Activated T-cell treated with anti-CD3 and anti-CD28 coated beads for 1 hour (primary cell): ENCODE data around the gene RASGEF1B.
"Not testable (repeated sequence)": the region's sequence is repeated elsewhere in the genome, so short reads cannot be mapped to it uniquely, and the experiment has no call there.

Experiments used
- DNase-seq: peaks from one replicate; pipeline ENCODE4 v3.0.0-alpha.2; 2020; ENCODE audit warnings: low read depth

Gene RASGEF1B

GRCh38 chr4:81429607-81430006, 42.1 kb downstream of the RASGEF1B start:
- no peak for DNase-seq

- DNase-seq = no peak
These were observed 42.7 kb downstream of the RASGEF1B start for GRCh38 chr4:81429031-81429430.

- no peak for DNase-seq
These were observed 43.7 kb downstream of the RASGEF1B start for GRCh38 chr4:81428002-81428401.

- DNase-seq = no peak
These were observed 44.3 kb downstream of the RASGEF1B start for GRCh38 chr4:81427344-81427821.

GRCh38 chr4:81426770-81427289, 44.9 kb downstream of the RASGEF1B start:
- DNase-seq = no peak

- DNase-seq = no peak
These were observed 46.6 kb downstream of the RASGEF1B start for GRCh38 chr4:81424816-81425755.

GRCh38 chr4:81424336-81424735, 47.4 kb downstream of the RASGEF1B start:
- no peak for DNase-seq

GRCh38 chr4:81422595-81422994, 49.1 kb downstream of the RASGEF1B start:
- DNase-seq = no peak

- DNase-seq = no peak
These were observed 50.1 kb downstream of the RASGEF1B start for GRCh38 chr4:81421346-81422218.

GRCh38 chr4:81418572-81418971, 53.1 kb downstream of the RASGEF1B start:
- no peak for DNase-seq

- DNase-seq = no peak
These were observed 58.7 kb downstream of the RASGEF1B start for GRCh38 chr4:81412946-81413495.

- no peak for DNase-seq
These were observed 61.0 kb downstream of the RASGEF1B start for GRCh38 chr4:81410680-81411079.

GRCh38 chr4:81409836-81410235, 61.9 kb downstream of the RASGEF1B start:
- no peak for DNase-seq

GRCh38 chr4:81408341-81408740, 63.4 kb downstream of the RASGEF1B start:
- DNase-seq = no peak

- no peak for DNase-seq
These were observed 64.0 kb downstream of the RASGEF1B start for GRCh38 chr4:81407726-81408125.

GRCh38 chr4:81406481-81406880, 65.2 kb downstream of the RASGEF1B start:
- not testable (repeated sequence) for DNase-seq

GRCh38 chr4:81405900-81406401, 65.8 kb downstream of the RASGEF1B start:
- DNase-seq = no peak

- DNase-seq = no peak
These were observed 67.0 kb downstream of the RASGEF1B start for GRCh38 chr4:81404741-81405140.

GRCh38 chr4:81404294-81404693, 67.4 kb downstream of the RASGEF1B start:
- DNase-seq = no peak

GRCh38 chr4:81399306-81400086, 72.2 kb downstream of the RASGEF1B start:
- no peak for DNase-seq

- no peak for DNase-seq
These were observed 73.3 kb downstream of the RASGEF1B start for GRCh38 chr4:81398379-81398778.
